HepG2 (cell line): ENCODE data around the gene CRYAB. TPM values are rescaled to one million over a fixed set of nuclear protein-coding genes. Genes with fewer than 3 reads are reported as not detected.

Experiments
- ATAC-seq: fragments of 200-7000 bp; cut with Tn5 transposase; 3 replicates; pipeline ENCODE4 v1.9.1; 2020; ENCODE audit warnings: mild to moderate bottlenecking, moderate library complexity
- BruUV-seq: library from RNA; stranded (reverse); fragments of 400-500 nt; replicated peaks from 2 replicates; lab custom pipeline; 2021; lab: Mats Ljungman, UMichigan
- CTCF ChIA-PET: fragments of 300-600 bp; formaldehyde crosslinking; extraction: SDS; loops from one replicate; lab custom pipeline; 2021; ENCODE audit warnings: low total read pairs, inconsistent platforms, low intra/inter-chr PET ratio; lab: Yijun Ruan, JAX
- POLR2A ChIA-PET: fragments of 350-600 bp; sonication (Branson Sonifier 250); formaldehyde crosslinking; loops from one replicate; lab custom pipeline; 2020; ENCODE audit warnings: antibody characterized with exemption, inconsistent platforms; lab: Yijun Ruan, JAX
- DNase-seq: peaks from one replicate; pipeline ENCODE4 v3.0.0-alpha.2; 2015; ENCODE audit warnings: low spot score
- FAIRE-seq: peaks from 3 replicates; lab custom pipeline; 2011; peaks lifted over from hg19 to GRCh38; lab: Jason Lieb, UNC
- H2AFZ ChIP-seq: one replicate; pipeline ENCODE4 v1.6.1; 2011; ENCODE audit warnings: low read length, inconsistent platforms
- H3K27ac ChIP-seq: fragments of 300-600 bp; 3 replicates; pipeline ENCODE4 v1.8.0; 2011; ENCODE audit warnings: mixed run types, mild to moderate bottlenecking, mixed read lengths, low read length, inconsistent platforms; ENCODE audit not compliant: insufficient read depth; ENCODE audit errors: extremely low read length
- H3K27me3 ChIP-seq, 2 experiments: fragments of 200-600 bp in 1 of 2; 2 replicates in 1 of 2; 3 replicates in 1 of 2; pipeline versions ENCODE4 v1.6.0 to v1.8.0; 2011; ENCODE audit warnings: low read length in 2 of 2, mild to moderate bottlenecking in 2 of 2, moderate library complexity in 2 of 2, inconsistent platforms in 1 of 2; ENCODE audit not compliant: insufficient read depth in 2 of 2, control insufficient read depth in 1 of 2
- H3K36me3 ChIP-seq, 2 experiments: fragments of 200-600 bp in 1 of 2; replicated peaks in 1 of 2; 2 replicates in 1 of 2; 3 replicates in 1 of 2; pipeline versions ENCODE4 v1.5.1 to v1.8.0; 2011; ENCODE audit warnings: low read length in 2 of 2, inconsistent platforms in 1 of 2; ENCODE audit not compliant: insufficient read depth in 2 of 2, control insufficient read depth in 1 of 2
- H3K4me1 ChIP-seq: 2 replicates; pipeline ENCODE4 v1.5.1; 2012; ENCODE audit warnings: low read length, inconsistent platforms; ENCODE audit not compliant: insufficient read depth
- H3K4me2 ChIP-seq: 2 replicates; pipeline ENCODE4 v1.6.0; 2011; ENCODE audit warnings: low read depth, low read length, inconsistent platforms
- H3K4me3 ChIP-seq, 3 experiments: fragments of 200-600 bp in 1 of 3; sonication (generic), shearing (Covaris generic) in 1 of 3; replicated peaks in 1 of 3; 2 replicates each; pipeline ENCODE4 v1.5.1; 2011 to 2016; ENCODE audit warnings: low read length in 3 of 3, inconsistent platforms in 2 of 3, low read depth in 2 of 3, mild to moderate bottlenecking in 2 of 3, control low read depth in 1 of 3, mixed read lengths in 1 of 3; ENCODE audit not compliant: insufficient read depth in 1 of 3
- H3K79me2 ChIP-seq: one replicate; pipeline ENCODE4 v1.6.1; 2011; ENCODE audit warnings: low read length, inconsistent platforms; ENCODE audit not compliant: insufficient read depth
- H3K9ac ChIP-seq: 2 replicates; pipeline ENCODE4 v1.6.0; 2011; ENCODE audit warnings: mild to moderate bottlenecking, low read depth, low read length, inconsistent platforms; ENCODE audit not compliant: insufficient read depth
- H3K9me3 ChIP-seq: 2 replicates; pipeline ENCODE4 v1.5.1; 2012; ENCODE audit warnings: mild to moderate bottlenecking, low read length
- H4K20me1 ChIP-seq: 2 replicates; pipeline ENCODE4 v1.6.0; 2011; ENCODE audit warnings: inconsistent platforms, mild to moderate bottlenecking, low read length, moderate library complexity; ENCODE audit not compliant: insufficient read depth
- AHR ChIP-seq: IDR thresholded peaks from 2 replicates; pipeline ENCODE4 v1.6.1; 2018; ENCODE audit warnings: missing genetic modification reagents, missing compliant biosample characterization
- ATF1 ChIP-seq: IDR thresholded peaks from 2 replicates; pipeline ENCODE4 v1.6.1; 2016; ENCODE audit warnings: mild to moderate bottlenecking, control low read depth
- CBFB ChIP-seq: sonication (generic); formaldehyde crosslinking; IDR thresholded peaks from 2 replicates; pipeline ENCODE4 v1.4.0; 2020; ENCODE audit warnings: missing genetic modification reagents
- CREBL2 ChIP-seq: sonication (generic); formaldehyde crosslinking; IDR thresholded peaks from 2 replicates; pipeline ENCODE4 v1.8.1; 2023; ENCODE audit warnings: missing genetic modification reagents, mild to moderate bottlenecking, borderline replicate concordance
- EP300 ChIP-seq, 3 experiments: sonication (generic) in 1 of 3; formaldehyde crosslinking in 1 of 3; IDR thresholded peaks; 2 replicates each; pipeline versions ENCODE4 v1.5.1 to v1.6.1; 2011 to 2020; ENCODE audit warnings: low read depth in 2 of 3, low read length in 2 of 3, borderline replicate concordance in 1 of 3, improper control_type of control experiment in 1 of 3, mild to moderate bottlenecking in 1 of 3, missing genetic modification reagents in 1 of 3, moderate library complexity in 1 of 3
- MAFK ChIP-seq, 2 experiments: IDR thresholded peaks in 1 of 2; conservative IDR thresholded peaks in 1 of 2; 2 replicates each; pipeline ENCODE4 v1.6.1; 2011; ENCODE audit warnings: improper control_type of control experiment in 2 of 2, low read length in 2 of 2
- MLX ChIP-seq: IDR thresholded peaks from 2 replicates; pipeline ENCODE4 v1.6.1; 2016
- NFATC3 ChIP-seq: sonication (generic); formaldehyde crosslinking; IDR thresholded peaks from 2 replicates; pipeline ENCODE4 v1.5.1; 2020; ENCODE audit warnings: mild to moderate bottlenecking, missing genetic modification reagents
- PHB2 ChIP-seq: fragments of 450-650 bp; IDR thresholded peaks from 2 replicates; pipeline ENCODE4 v1.6.1; 2018; ENCODE audit not compliant: partially characterized antibody
- PPARG ChIP-seq: conservative IDR thresholded peaks from 2 replicates; pipeline ENCODE4 v1.6.1; 2016; ENCODE audit warnings: missing biosample characterization, missing genetic modification reagents
- TRIM24 ChIP-seq: sonication (generic); formaldehyde crosslinking; IDR thresholded peaks from 2 replicates; pipeline ENCODE4 v1.8.0; 2022; ENCODE audit warnings: mild to moderate bottlenecking, missing genetic modification reagents
- ZNF460 ChIP-seq: sonication (generic); formaldehyde crosslinking; IDR thresholded peaks from 2 replicates; pipeline ENCODE4 v1.5.1; 2020; ENCODE audit warnings: missing genetic modification reagents, mild to moderate bottlenecking, borderline replicate concordance
- WGBS: methylation state at CpG from one replicate; pipeline ENCODE4 v1.1.6; 2017; ENCODE audit warnings: low lambda C conversion rate; 5-methylcytosine and 5-hydroxymethylcytosine counted together
- in situ Hi-C: cut with HindIII; loops from 2 replicates; pipeline ENCODE4 v1.10.0; 2017; ENCODE audit warnings: low pct_unique_long_range_greater_than_20kb; ENCODE audit not compliant: extremely low pct_ligation_motif_present
- intact Hi-C: fragments of 100-400 bp; cut with micrococcal nuclease; formaldehyde crosslinking; loops from one replicate; pipeline ENCODE4 v1.10.0; 2022; ENCODE audit not compliant: unreplicated experiment
- polyA plus RNA-seq, 8 experiments: library from polyadenylated mRNA; depleted of rRNA in 3 of 8; stranded (reverse) in 7 of 8; unstranded in 1 of 8; fragments of >200 nt; fragmentation: Illumina TruSeq in 4 of 8; extraction: Trizol in 4 of 8; gene quantifications; 2 replicates each; pipeline versions ENCODE4 v1.2.1 to v1.2.3, GENCODE V29; 2011 to 2016; ENCODE audit warnings: low read depth in 4 of 8, missing spikeins in 1 of 8, mixed read lengths in 1 of 8; ENCODE audit not compliant: insufficient read depth in 1 of 8
- total RNA-seq, 5 experiments: library from RNA; depleted of rRNA; stranded (reverse); fragments of >200 nt; fragmentation: Illumina TruSeq; extraction: Trizol; gene quantifications; 2 replicates each; pipeline ENCODE4 v1.2.3, GENCODE V29; 2016; ENCODE audit warnings: low read depth in 1 of 5

The CRYAB gene
- total and polyA plus RNA-seq, 2 of the 13 experiments (the other 11 are each of a cell fraction or from before 2014, with no cell fraction given) = 0.55 to 1.1 TPM

GRCh38 chr11:111910676-111911562, 651 bp downstream of the CRYAB start (continued):
- TF ChIP-seq EP300 (IDR thresholded peaks at IDR 0.05; ENCODE audit: low read depth in 2 of 2, low read length in 2 of 2) = no peak
- TF ChIP-seq EP300 (CRISPR knock-in tag; IDR thresholded peaks at IDR 0.05; ENCODE audit: borderline replicate concordance) = no peak
- TF ChIP-seq ATF1 = no peak
- TF ChIP-seq, all 625 proteins: peak for 0

- no peaks in the 10 kb centered on the region for H3K79me2 ChIP-seq
- in situ Hi-C loops = no loop called here
- POLR2A ChIA-PET = no interaction called here
- H3K27me3 ChIP-seq = no peaks in the 10 kb centered on the region; a peak in 1 of 5 replicates
- H3K4me2 ChIP-seq = no peak overlapping the region
- TF ChIP-seq ZNF460 (no peak), PPARG (CRISPR knock-in tag) (no peak), MAFK (conservative IDR thresholded peaks at IDR 0.05 in 1 of 2, IDR thresholded peaks at IDR 0.05 in 1 of 2; ENCODE audit: low read length in 2 of 2) (no peak), MLX (CRISPR knock-in tag) (no peak), TRIM24 (CRISPR knock-in tag) (no peak), CREBL2 (CRISPR knock-in tag) (no peak), AHR (no peak), PHB2 (no peak), CBFB (CRISPR knock-in tag) (no peak), NFATC3 (CRISPR knock-in tag) (no peak)
- TF ChIP-seq, all 625 proteins: peak for 0
- Histone ChIP-seq H3K27ac (no peak overlapping the region), H3K4me1 (peaks cover 35% of the 10 kb centered on the region), H4K20me1 (no peaks in the 10 kb centered on the region), H3K36me3 (no peaks in the 10 kb centered on the region), H3K9ac (no peak overlapping the region), H2AFZ (no peak overlapping the region), H3K4me3 (no peak overlapping the region), H3K9me3 (no peaks in the 10 kb centered on the region)
- no peak for DNase-seq
- BruUV-seq = no TSS peak
- FAIRE-seq = no peak
- WGBS = 69% methylated on average over 5 of the region's 5 CpGs
- intact Hi-C loops = no loop called here
- no peak for ATAC-seq
- CTCF ChIA-PET = no interaction called here
Measured at GRCh38 chr11:111909378-111909777, 2.2 kb downstream of the CRYAB start.
